Activated CD8-positive, alpha-beta memory T cell treated with anti-CD3 and anti-CD28 coated beads, Interleukin-2, amount 50 U/mL, for 24 hours (primary cell): ENCODE data around the gene RNU2-63P.
"Not testable (repeated sequence)": the region's sequence is repeated elsewhere in the genome, so short reads cannot be mapped to it uniquely, and the experiment has no call there.

ENCODE experiments used
- DNase-seq: peaks from one replicate; pipeline ENCODE4 v3.0.0-alpha.2; 2020; ENCODE audit errors: extremely low read depth

Gene RNU2-63P

DNA sequence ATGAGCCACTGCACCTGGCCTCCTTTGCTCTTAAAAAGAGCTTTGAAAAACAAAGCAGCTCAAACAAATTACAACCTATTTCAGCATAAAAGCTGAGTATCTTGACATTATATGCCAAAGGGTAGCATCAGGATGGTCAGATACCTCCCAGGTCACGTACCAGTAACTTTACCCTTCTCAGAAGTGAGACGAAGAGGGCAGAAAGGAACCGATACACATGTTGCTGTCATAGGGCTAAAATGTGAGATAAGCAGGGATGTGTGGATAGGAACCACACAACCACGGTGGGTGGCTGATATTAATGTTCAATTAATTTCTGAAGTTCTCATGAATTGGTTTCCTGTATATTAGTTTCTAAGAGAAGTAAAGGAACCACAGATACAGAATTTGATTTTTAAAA lies 12.6 kb upstream of the RNU2-63P start:
- DNase-seq, result no peak

DNA sequence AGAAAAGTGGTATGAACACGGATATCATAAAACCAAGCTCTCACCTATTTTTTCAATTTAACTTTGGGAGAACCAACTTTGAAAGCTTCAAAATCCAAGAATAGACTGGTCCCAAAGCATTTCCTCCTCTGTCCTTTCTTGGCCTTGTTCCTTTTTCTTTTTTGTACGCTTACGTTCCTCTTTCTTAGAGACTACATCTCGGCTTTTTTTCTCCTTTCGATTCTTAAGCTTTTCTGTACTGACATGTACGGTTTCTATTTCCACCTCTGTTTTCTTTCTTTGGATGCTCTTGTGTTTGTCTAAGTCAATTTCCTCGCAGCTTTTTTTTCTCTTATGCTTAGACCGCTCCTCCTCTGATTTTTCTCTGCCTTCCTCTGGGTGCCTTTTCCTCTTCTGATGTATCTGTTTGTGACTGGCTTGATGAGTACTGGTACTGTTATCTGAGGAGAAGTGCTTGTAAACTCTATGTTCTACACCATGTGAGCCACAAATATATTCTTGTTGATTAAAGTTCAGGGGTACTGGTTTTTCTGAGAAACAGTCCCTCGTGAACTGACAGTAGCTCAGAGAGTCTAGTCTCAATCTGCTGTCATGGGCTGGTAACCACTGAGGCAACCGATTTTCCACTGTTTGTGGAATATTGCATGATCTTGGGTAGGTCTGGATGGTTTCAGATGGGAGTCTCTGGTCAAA lies 11.5 kb upstream of the RNU2-63P start:
- no peak for DNase-seq

DNA sequence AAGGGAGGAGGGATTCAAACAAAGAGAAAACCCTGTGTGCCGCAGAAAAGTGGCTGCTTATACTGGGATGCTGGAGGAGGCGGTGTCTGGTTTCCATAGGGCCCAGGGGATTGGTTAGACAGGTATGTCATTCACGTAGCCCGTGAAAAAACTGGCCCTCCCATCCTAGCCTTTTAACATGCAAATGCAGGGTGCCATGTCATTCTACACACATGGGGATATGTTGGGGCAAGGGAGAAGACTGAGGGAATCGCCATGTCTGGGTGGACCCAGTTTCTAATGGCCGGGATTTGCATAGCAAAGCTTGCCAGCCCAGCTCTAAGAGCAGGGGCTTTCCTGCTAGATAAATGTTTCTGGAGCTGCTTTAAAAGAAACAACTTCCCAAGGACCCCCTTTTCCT lies 8.2 kb upstream of the RNU2-63P start:
- DNase-seq, result no peak

DNA sequence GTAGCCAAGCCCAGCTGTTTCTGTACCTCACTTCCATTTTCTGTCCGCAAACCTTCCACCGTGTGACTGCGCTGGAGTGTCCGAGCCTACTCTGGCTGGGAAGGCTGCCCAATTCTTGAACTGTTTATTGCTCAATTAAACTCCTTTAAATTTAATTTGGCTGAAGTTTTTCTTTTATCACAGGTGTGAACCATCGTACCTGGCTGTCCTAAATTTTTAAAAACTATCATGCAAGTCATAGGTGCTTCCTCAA lies 6.2 kb upstream of the RNU2-63P start:
- no peak for DNase-seq

DNA sequence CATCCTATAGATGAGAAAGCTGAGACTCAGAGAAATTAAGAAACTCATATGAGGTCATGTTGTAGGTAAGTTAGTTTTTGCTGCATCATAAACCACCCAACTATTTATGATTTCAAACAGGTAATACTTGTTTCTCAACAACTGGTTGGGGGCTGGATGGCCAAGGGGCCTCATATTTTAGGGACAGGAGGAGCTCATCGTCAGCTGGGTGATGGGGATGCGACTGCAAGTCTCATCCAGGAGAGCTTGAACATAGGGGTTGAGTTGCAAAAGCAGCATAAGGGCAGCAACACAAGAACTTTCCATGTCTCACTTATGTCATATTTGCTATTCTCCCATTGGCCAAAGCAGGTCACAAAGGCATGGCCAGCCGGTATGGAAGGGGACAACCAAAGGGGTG lies 3.6 kb upstream of the RNU2-63P start:
- DNase-seq, result no peak

DNA sequence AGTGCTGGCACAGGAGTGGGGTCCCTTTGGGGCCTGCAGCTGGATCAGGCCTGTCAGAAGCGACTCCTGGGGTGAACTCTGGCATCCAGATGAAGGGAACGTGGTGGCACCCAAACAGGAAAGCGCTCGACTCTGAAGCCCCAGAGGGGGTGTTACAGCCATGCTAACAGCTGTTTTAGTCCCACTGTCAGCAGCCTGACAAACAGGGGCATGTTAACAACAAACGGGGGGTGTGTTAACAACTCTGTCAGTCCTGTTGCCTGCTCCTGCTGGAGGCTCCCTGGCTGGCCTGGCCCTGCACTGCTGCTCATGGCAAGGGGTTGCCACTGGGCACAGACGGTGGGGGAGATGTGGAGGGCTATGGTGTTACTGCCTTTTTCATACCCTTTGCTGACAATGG lies 2.6 kb upstream of the RNU2-63P start:
- no peak for DNase-seq

DNA sequence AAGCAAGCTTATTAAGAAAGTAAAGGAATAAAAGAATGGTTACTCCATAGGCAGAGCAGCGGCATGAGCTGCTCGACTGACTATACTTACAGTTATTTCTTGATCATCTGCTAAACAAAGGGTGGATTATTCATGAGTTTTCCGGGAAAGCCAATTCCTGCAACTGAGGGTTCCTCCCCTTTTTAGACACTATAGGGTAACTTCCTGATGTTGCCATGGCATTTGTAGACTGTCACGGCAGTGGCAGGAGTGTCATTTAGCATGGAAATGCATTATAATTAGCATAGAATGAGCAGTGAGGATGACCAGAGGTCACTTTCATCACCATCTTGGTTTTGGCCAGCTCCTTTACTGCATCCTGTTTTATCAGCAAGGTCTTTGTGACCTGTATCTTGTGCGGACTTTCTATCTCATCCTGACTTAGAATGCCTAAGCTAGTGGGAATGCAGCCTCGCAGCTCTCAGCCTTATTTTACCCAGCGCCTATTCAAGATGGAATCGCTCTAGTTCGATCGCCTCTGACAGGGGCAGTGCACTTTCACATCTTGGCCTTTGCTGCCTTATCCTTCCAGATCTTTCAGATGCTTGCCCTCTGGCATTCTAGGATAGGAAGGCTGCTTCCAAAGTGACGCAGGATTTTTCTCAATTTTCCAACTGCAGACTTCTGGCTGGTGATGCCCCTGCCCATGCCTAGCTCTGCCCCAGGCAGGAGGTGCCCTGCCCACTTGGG lies 1.9 kb upstream of the RNU2-63P start:
- DNase-seq, result not testable (repeated sequence)

DNA sequence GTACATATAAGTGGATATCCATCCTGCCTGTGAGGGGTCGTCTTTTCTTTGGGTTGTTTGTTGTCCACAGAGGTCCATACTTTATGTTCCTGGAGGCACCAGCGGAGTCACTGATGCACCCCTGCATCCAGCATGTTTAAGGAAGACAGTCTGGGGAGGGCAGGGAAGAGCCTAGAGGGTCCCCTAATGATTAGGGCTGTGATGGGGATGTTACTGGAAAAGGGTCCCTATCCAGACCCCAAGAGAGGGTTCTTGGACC lies 1.4 kb upstream of the RNU2-63P start:
- not testable (repeated sequence) for DNase-seq

DNA sequence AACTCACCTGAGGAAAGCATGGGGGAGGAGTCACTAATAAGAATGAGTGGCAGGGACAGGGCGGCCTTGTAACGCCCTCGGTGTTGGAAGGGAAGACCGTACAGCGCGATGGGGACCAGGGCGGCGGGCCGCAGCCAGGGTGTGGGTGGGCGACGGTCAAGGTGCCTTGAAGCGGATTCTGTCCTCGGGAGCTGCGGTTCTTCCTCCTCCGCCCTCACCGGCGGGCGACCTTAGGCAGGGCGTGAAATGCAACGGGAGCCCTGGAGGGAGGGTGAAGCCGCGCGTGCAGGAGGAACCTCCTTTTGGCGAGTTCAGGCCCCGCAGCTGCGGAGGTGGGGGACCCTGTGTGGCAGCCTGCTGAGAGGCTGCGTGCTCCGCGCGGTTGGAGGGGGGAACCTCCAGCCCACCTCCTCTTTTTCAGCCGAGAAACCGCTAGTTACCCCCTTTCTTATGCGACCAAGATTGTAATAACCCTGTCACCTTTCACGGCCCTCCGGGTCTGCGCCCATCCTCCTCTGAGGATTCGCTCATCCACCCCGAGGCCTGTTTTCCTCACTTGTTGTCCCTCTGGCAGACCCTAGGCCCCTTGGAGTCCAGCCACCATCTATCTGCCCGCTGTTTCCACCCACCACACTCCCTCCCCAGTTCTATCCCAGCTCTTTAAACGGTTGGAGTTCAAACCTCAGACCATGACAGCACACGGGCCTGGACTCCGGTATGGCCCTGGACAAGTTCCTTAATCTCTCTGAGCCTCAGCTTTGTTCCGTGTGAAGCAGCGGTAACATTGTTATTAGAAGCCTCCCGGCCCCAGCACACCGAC lies 823 bp upstream of the RNU2-63P start:
- no peak for DNase-seq

DNA sequence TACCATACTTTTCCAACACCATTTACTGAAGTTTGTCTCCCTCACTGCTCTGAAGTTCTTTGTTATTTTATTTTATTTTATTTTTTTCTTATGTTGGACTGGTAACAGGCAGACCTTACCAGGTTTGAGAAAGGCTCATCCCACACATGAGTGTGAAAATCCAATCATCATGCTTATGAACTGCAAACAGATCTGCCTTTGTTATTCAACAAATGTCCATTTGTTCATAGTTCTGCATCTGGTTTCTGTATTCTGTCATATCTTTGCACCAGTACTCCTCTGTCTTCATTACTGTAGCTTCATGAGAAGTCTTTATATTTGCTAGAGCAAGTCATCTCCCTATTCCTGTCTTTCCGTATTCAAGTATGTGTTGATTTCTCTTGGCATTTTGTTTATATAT lies 5.3 kb downstream of the RNU2-63P start:
- no peak for DNase-seq

DNA sequence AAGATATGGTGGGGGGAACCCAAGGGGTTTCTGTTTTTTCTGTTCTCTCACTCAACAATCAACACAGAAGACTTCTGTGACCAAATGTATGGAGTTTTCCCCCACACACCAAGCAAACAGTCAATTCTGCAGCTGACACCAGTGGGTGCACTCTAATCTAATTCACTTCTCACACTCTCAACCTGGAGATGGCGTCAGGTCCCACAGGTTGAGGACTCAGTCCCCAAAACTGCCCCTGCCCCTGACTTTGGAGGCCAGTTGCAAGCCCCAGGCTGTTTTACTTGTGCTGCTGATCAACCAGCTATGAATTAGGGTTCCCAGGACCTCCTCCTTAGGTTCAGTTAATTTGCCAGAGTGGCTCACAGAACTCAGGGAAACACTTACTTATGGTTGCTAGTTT lies 6.2 kb downstream of the RNU2-63P start:
- DNase-seq, result no peak

DNA sequence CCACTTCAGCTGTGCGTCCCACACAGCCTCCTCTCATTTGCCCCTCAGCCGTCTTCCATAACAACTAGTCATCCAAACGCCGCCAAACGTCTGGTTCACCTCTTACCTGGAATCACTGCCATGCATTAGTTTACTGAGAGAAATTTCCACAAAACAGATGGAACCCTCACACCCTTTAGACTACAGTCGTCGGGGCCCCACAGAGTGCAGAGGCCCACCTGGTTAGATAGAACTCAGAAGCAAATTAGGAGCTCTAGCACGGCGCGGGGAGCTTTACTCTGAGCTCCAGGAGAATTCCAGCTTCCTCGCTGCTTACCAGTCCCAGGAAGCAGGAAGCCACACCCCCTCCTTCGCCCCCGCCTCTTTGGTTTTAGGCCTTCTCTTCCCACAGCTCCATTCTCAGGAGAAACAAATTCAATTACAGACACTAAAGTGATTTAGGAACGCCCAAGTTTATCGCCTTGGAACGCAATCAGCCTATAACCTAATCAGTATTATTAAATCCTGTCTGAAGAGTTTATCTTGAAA lies 9.4 kb downstream of the RNU2-63P start:
- no peak for DNase-seq

DNA sequence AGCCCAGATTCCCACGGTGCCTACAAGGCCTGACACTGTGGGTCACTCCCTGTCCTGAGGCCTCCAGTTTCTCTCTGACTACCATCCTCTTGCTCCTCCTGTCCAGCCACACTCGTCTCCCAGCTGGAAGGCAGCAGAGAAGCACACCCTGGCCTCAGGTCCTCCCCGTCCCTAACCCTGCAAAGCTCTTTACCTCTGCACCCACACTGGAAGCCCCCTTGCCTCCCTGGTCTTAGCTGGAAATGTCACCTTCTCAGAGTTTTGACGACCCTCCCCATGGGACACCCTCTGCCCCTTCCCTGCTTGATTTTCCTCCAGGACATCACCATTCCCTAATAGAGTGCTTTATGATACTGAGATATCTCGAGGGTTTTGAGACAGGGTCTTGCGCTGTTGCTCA lies 10.6 kb downstream of the RNU2-63P start:
- DNase-seq, result no peak

DNA sequence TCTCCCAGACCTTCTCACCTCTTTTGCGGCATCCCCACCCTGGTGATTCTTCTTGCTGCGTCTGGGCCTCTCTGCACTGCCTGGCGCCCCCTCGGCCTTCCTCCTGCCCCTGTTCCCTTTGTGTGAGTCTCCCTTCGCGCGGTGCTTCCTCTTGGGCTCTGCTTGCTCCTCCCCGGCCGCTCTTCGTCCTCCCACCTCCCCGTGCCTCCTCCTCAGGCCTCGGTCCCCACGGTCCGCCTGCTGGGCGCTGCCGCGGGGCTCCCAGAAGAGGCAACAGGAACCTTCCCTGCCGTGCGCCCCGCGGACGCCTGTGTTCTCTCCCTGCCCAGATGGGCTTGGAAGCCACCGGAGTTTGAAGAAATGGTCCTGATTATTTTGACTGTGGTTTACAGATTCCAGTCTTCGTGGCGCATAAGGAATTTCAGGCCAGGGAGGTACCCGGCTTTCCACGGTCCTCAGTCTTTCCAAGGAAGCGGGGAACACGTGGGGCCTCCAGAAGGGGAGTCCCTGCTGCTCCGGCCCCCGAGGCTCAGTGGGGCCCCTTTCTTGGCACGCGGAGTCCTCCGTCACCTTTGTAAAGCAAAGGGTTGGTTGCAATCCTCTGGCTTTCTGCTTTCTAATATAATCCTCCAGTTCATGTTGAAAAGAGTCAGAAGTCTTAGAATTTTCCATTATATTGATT lies 13.1 kb downstream of the RNU2-63P start:
- no peak for DNase-seq

DNA sequence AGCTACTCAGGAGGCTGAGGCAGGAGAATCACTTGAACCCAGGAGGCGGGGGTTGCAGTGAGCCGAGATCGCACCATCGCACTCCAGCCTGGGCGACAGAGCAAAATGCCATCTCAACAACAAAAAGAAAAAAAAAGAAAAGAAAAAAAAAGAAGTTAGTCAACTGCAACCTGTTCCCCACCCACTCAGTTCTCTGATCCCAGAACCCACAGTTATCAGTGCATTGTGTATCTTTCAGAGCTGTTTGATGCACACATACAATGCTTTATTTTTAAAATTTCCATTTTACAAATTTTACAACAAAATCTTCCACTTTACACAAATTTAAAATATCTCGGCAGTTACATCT lies 14.0 kb downstream of the RNU2-63P start:
- no peak for DNase-seq

DNA sequence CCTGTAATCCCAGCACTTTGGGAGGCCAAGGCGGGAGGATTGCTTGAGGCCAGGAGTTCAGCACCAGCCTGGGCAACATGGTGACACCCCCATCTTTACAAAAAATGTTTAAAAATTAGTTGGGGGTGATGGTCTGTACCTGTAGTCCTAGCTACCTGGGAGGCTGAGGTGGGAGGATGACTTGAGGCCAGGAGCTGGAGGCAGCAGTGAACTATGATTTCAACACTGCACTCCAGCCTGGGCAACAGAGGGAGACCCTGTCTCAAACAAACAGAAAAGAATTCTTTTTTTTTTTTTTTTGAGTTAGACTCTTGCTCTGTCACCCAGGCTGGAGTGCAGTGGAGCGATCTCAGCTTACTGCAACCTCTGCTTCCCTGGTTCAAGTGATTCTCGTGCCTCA lies 15.9 kb downstream of the RNU2-63P start:
- not testable (repeated sequence) for DNase-seq

DNA sequence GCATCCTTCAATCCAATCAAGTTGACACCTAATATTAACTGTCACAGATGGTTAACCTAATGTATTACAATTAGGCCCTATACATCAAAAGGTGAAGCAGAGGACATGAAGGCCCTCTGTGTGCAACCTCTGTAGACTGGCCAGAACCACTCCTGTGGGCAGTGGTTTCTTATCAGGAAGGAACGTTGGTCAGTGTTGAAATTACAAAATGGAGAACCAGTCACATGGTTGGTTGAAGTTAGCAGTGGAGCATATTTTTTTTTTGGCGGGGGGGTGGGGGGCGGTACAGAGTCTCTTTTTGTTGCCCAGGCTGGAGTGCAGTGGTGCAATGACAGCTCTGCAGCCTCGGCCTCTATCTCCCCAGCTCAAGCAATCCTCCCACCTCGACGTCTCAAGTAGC lies 19.8 kb downstream of the RNU2-63P start:
- DNase-seq, result no peak

DNA sequence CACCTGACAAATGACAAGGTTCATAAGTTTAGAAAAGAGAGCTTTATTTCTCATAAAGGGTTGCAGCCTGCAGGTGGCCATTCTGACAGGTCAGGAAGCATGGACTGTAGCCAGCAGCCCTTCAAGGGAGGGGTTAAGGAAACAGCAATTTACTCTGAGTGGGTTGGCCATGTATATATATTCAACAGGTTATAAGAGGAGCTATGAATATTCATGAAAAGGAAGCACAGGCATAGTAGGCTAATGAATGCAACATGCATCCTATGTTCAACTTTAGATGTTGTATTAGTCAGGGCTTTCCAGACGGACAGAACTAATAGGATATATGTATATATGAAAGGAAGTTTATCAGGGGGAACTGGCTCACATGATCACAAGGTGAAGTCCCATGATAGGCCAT lies 20.6 kb downstream of the RNU2-63P start:
- DNase-seq, result no peak

DNA sequence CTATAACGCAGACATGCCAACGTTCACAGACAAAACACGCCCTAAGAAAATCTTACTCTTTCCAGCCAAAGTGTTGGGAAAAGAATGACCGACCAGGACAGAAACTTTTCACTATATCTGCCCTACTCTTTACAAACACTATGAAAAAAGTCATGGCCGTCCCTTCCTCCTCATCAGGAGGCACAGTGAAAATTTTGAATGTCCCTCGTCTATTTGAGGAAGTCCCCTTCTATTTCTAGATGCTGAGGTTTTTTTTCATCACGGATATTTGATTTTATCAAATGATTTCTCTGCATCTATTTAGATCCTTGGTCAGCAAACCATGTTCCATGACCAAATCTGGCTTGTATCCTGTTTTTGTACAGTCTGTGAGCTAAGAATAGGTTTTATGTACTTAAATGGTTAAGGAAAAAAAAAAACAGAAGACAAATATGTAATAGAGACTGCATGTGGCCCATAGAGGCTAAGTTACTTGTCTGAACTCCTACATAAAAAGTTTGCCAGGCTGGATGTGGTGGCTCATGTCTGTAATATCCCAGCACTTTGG lies 22.0 kb downstream of the RNU2-63P start:
- not testable (repeated sequence) for DNase-seq

DNA sequence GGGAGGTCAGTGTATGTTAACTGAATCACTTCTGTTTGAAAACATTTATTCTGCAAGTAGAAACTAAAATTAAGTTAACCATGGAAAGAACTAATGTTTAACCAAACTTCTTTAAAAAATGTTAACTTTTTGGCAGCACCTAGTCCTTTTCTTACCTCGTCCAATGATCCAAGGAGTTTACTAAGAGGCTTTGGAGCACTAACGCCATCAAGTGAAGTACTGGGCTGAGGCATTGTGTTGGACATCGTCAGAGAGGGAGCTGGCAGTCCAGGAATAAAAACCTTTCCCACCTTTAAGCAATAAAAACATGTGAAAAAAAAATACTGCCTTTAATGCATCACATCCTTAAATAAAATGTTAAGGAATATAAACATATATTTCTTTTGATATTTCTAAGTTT lies 23.8 kb downstream of the RNU2-63P start:
- not testable (repeated sequence) for DNase-seq

DNA sequence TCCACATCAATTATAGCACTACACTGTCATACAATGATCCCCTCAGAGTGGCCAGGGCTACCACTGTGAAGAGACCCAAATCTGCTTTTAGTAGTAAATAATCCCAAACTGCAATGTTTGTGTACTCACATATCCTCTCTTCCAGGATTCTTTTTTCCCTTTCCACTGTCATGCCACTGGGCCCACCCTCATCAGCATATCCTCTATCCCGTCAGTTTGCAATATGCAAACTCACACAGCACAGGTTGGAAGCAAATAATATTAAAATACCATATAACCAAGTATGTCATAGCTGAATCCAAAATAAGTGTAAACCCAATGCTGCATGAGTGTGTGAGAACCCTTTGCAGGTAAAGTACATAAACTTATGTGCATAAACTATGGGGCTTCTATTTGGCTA lies 28.9 kb downstream of the RNU2-63P start:
- not testable (repeated sequence) for DNase-seq

DNA sequence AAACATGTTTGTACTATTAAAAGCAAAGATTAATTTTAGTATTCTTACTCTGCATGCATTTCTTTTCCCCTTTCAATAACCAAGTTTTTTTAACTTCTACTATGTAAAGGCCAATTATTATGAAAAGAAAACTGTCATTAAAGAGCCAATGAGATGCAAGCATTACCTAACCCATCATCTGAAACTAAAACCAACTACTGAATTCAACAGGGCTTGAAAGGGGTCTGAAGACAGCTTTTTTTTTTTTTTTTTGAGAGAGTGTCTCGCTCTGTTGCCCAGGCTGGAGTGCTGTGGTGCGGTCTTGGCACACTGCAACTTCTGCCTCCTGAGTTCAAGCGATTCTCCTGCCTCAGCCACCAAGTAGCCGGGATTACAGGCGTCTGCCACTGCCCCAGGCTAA lies 30.4 kb downstream of the RNU2-63P start:
- DNase-seq, result not testable (repeated sequence)
